HCT116 (cell line): ENCODE data around the gene WSCD2.

Experiments used
- CTCF ChIP-seq, 3 experiments: fragments of 200-600 bp in 1 of 3; sonication (generic) in 1 of 3; IDR thresholded peaks in 2 of 3; conservative IDR thresholded peaks in 1 of 3; 2 replicates each; pipeline ENCODE4 v1.5.1; 2012 to 2017; ENCODE audit warnings: low read depth in 2 of 3, low read length in 2 of 3, antibody characterized with exemption in 1 of 3, borderline replicate concordance in 1 of 3, control low read depth in 1 of 3, mild to moderate bottlenecking in 1 of 3, mixed read lengths in 1 of 3, mixed run types in 1 of 3, moderate library complexity in 1 of 3; ENCODE audit not compliant: insufficient read depth in 1 of 3
- POLR2A ChIP-seq: IDR thresholded peaks from 2 replicates; pipeline ENCODE4 v1.7.0; 2011; ENCODE audit warnings: borderline replicate concordance; ENCODE audit not compliant: insufficient read depth, insufficient read length; ENCODE audit errors: extremely low read depth
- RAD21 ChIP-seq: IDR thresholded peaks from 2 replicates; pipeline ENCODE4 v1.6.1; 2012; ENCODE audit warnings: low read depth, mild to moderate bottlenecking
- REST ChIP-seq: IDR thresholded peaks from 2 replicates; pipeline ENCODE4 v1.6.1; 2012; ENCODE audit warnings: low read depth
- SP1 ChIP-seq: IDR thresholded peaks from 2 replicates; pipeline ENCODE4 v1.6.1; 2012; ENCODE audit warnings: low read depth
- YY1 ChIP-seq: IDR thresholded peaks from 2 replicates; pipeline ENCODE4 v1.6.1; 2011; ENCODE audit warnings: low read length, low read depth, moderate library complexity, mild to moderate bottlenecking; ENCODE audit not compliant: insufficient replicate concordance; ENCODE audit errors: extremely low read depth

- TF ChIP-seq CTCF (IDR thresholded peaks at IDR 0.05 in 2 of 3, conservative IDR thresholded peaks at IDR 0.05 in 1 of 3; ENCODE audit: borderline replicate concordance in 1 of 3, insufficient read depth in 1 of 3, low read depth in 2 of 3, low read length in 2 of 3), result no peak
- TF ChIP-seq YY1, result no peak
- TF ChIP-seq SP1, result no peak
- no peak for TF ChIP-seq POLR2A
- TF ChIP-seq RAD21, result no peak
- no peak for TF ChIP-seq REST
These were observed 170.4 kb downstream of the WSCD2 start for GRCh38 chr12:108299516-108299915.
